K562 (cell line): ENCODE data around the gene HOXD13. TPM values are rescaled to one million over a fixed set of nuclear protein-coding genes. Genes with fewer than 3 reads are reported as not detected.

ENCODE experiments used
- ATAC-seq: fragments of 200-7000 bp; cut with Tn5 transposase; 3 replicates; pipeline ENCODE4 v1.9.1; 2020; ENCODE audit warnings: moderate library complexity
- BruUV-seq: library from RNA; stranded (reverse); fragments of 400-500 nt; replicated peaks from 2 replicates; lab custom pipeline; 2021; lab: Mats Ljungman, UMichigan
- CTCF ChIA-PET: fragments of 300-600 bp; formaldehyde crosslinking; extraction: SDS; loops from one replicate; lab custom pipeline; 2021; ENCODE audit warnings: low intra/inter-chr PET ratio; lab: Yijun Ruan, JAX
- POLR2A ChIA-PET: fragments of 300-600, 350-650 bp; sonication (Branson Sonifier 250); formaldehyde crosslinking; extraction: SDS; loops from one replicate; lab custom pipeline; 2021; ENCODE audit warnings: antibody characterized with exemption, inconsistent platforms; lab: Yijun Ruan, JAX
- DNase-seq, 4 experiments: peaks; one replicate each; pipeline versions ENCODE4 v3.0.0 to v3.0.0-alpha.2; 2011 to 2018; ENCODE audit warnings: low spot score in 3 of 4, mixed read lengths in 3 of 4; ENCODE audit errors: extremely low read depth in 1 of 4
- FAIRE-seq: peaks from 2 replicates; lab custom pipeline; 2011; peaks lifted over from hg19 to GRCh38; lab: Jason Lieb, UNC
- H2AFZ ChIP-seq: 2 replicates; pipeline ENCODE4 v1.6.0; 2011; ENCODE audit warnings: low read depth, low read length, control low read depth, inconsistent platforms
- H3K27ac ChIP-seq: fragments of 200-600 bp; 3 replicates; pipeline ENCODE4 v1.8.0; 2011; ENCODE audit warnings: low read depth, mild to moderate bottlenecking, control low read depth, inconsistent platforms, low read length, moderate library complexity, mixed read lengths; ENCODE audit errors: extremely low read depth
- H3K27me3 ChIP-seq, 2 experiments: fragments of 300-600 bp in 1 of 2; 2 replicates in 1 of 2; 3 replicates in 1 of 2; pipeline versions ENCODE4 v1.6.0 to v1.8.0; 2011; ENCODE audit warnings: inconsistent platforms in 2 of 2, low read length in 2 of 2, mild to moderate bottlenecking in 1 of 2, mixed read lengths in 1 of 2, moderate library complexity in 1 of 2; ENCODE audit not compliant: control insufficient read depth in 2 of 2, insufficient read depth in 2 of 2
- H3K36me3 ChIP-seq: fragments of 300-600 bp; 3 replicates; pipeline ENCODE4 v1.8.0; 2011; ENCODE audit warnings: mild to moderate bottlenecking, low read length, inconsistent platforms; ENCODE audit not compliant: control insufficient read depth, insufficient read depth
- H3K4me1 ChIP-seq, 2 experiments: fragments of 200-600 bp in 1 of 2; replicated peaks in 1 of 2; 2 replicates in 1 of 2; 3 replicates in 1 of 2; pipeline versions ENCODE4 v1.5.1 to v1.8.0; 2011; ENCODE audit warnings: inconsistent platforms in 2 of 2, low read length in 2 of 2, mild to moderate bottlenecking in 1 of 2, mixed read lengths in 1 of 2, moderate library complexity in 1 of 2; ENCODE audit not compliant: control insufficient read depth in 2 of 2, insufficient read depth in 2 of 2
- H3K4me2 ChIP-seq: 2 replicates; pipeline ENCODE4 v1.6.1; 2011; ENCODE audit warnings: low read length, control low read depth, inconsistent platforms, mixed read lengths; ENCODE audit not compliant: insufficient read depth
- H3K4me3 ChIP-seq: fragments of 200-600 bp; sonication (generic), shearing (Covaris generic); 2 replicates; pipeline ENCODE4 v1.5.1; 2016; ENCODE audit warnings: control low read depth, inconsistent platforms
- H3K79me2 ChIP-seq: fragments of 200-600 bp; 3 replicates; pipeline ENCODE4 v1.8.0; 2011; ENCODE audit warnings: low read length, inconsistent platforms; ENCODE audit not compliant: control insufficient read depth, insufficient read depth
- H3K9ac ChIP-seq, 2 experiments: 2 replicates each; pipeline versions ENCODE4 v1.6.0 to v1.6.1; 2011; ENCODE audit warnings: low read depth in 2 of 2, low read length in 2 of 2, control low read depth in 1 of 2, inconsistent platforms in 1 of 2, mild to moderate bottlenecking in 1 of 2, mixed read lengths in 1 of 2; ENCODE audit not compliant: insufficient read depth in 1 of 2
- H3K9me1 ChIP-seq: one replicate; pipeline ENCODE4 v1.6.0; 2011; ENCODE audit warnings: inconsistent platforms, mild to moderate bottlenecking, low read length, moderate library complexity; ENCODE audit not compliant: control insufficient read depth, insufficient read depth
- H3K9me3 ChIP-seq: replicated peaks from 2 replicates; pipeline ENCODE4 v1.5.1; 2011; ENCODE audit warnings: low read depth, low read length, inconsistent platforms; ENCODE audit not compliant: control insufficient read depth, insufficient read depth
- H4K20me1 ChIP-seq: replicated peaks from 2 replicates; pipeline ENCODE4 v1.6.1; 2011; ENCODE audit warnings: low read length, inconsistent platforms, mixed read lengths; ENCODE audit not compliant: control insufficient read depth, insufficient read depth
- BRCA1 ChIP-seq, 2 experiments: fragments of 450-650 bp in 1 of 2; sonication (generic) in 1 of 2; formaldehyde crosslinking in 1 of 2; IDR thresholded peaks; 2 replicates each; pipeline versions ENCODE4 v1.5.0 to v1.6.1; 2017 to 2020; ENCODE audit warnings: mild to moderate bottlenecking in 1 of 2, missing genetic modification reagents in 1 of 2
- EP400 ChIP-seq: fragments of 450-650 bp; IDR thresholded peaks from 2 replicates; pipeline ENCODE4 v1.6.1; 2017; ENCODE audit warnings: antibody characterized with exemption, mild to moderate bottlenecking, moderate library complexity
- MEF2D ChIP-seq: conservative IDR thresholded peaks from 2 replicates; pipeline ENCODE4 v1.6.1; 2016; ENCODE audit warnings: low read depth, missing genetic modification characterization, missing compliant biosample characterization
- MLX ChIP-seq, 2 experiments: fragments of 450-650 bp in 1 of 2; sonication (generic) in 1 of 2; formaldehyde crosslinking; conservative IDR thresholded peaks; 2 replicates each; pipeline versions ENCODE4 v1.4.0 to v1.8.1; 2020 to 2022; ENCODE audit warnings: mild to moderate bottlenecking in 1 of 2, missing genetic modification reagents in 1 of 2
- RAD21 ChIP-seq, 2 experiments: fragments of 250-450 bp in 1 of 2; fragments of 450-650 bp in 1 of 2; sonication (Bioruptor Pico) in 1 of 2; formaldehyde crosslinking in 1 of 2; IDR thresholded peaks in 1 of 2; conservative IDR thresholded peaks in 1 of 2; 2 replicates each; pipeline versions ENCODE4 v1.4.0 to v1.8.0; 2020 to 2022; ENCODE audit warnings: mild to moderate bottlenecking in 2 of 2, moderate library complexity in 1 of 2
- RB1 ChIP-seq: fragments of 450-650 bp; IDR thresholded peaks from 2 replicates; pipeline ENCODE4 v1.6.1; 2017; ENCODE audit warnings: low read depth, mild to moderate bottlenecking
- RCOR1 ChIP-seq, 2 experiments: IDR thresholded peaks; 2 replicates each; pipeline ENCODE4 v1.6.1; 2012; ENCODE audit warnings: low read depth in 2 of 2, low read length in 2 of 2, borderline replicate concordance in 1 of 2, improper control_type of control experiment in 1 of 2
- REST ChIP-seq, 2 experiments: fragments of 450-650 bp; formaldehyde crosslinking in 1 of 2; IDR thresholded peaks; 2 replicates each; pipeline versions ENCODE4 v1.4.0 to v1.6.1; 2014 to 2020; ENCODE audit warnings: mild to moderate bottlenecking in 2 of 2, borderline replicate concordance in 1 of 2, low read depth in 1 of 2
- STAG1 ChIP-seq: sonication (generic); formaldehyde crosslinking; IDR thresholded peaks from 2 replicates; pipeline ENCODE4 v1.5.0; 2020; ENCODE audit warnings: missing genetic modification reagents, borderline replicate concordance
- ZSCAN29 ChIP-seq: fragments of 450-650 bp; IDR thresholded peaks from 2 replicates; pipeline ENCODE4 v1.6.1; 2017
- WGBS: fragments of 100-300 bp; shearing (Covaris generic); methylation state at CpG from one replicate; pipeline ENCODE4 v1.1.6; 2016; ENCODE audit warnings: low coverage, mixed read lengths; ENCODE audit not compliant: insufficient coverage; ENCODE audit errors: missing lambda C conversion rate; 5-methylcytosine and 5-hydroxymethylcytosine counted together
- in situ Hi-C: fragments of 300-500 bp; cut with MboI; formaldehyde crosslinking; loops from 4 replicates; pipeline ENCODE4 v1.15.0; 2018; ENCODE audit warnings: inconsistent platforms, mixed read lengths
- intact Hi-C: fragments of 100-400 bp; cut with micrococcal nuclease; formaldehyde crosslinking; loops from 2 replicates; pipeline ENCODE4 v1.14.2; 2022
- polyA plus RNA-seq, 8 experiments: library from polyadenylated mRNA; depleted of rRNA in 4 of 8; stranded (reverse) in 5 of 8; unstranded in 3 of 8; fragments of >200 nt; fragmentation: Nextera tagmentation in 2 of 8; fragmentation: Illumina TruSeq in 1 of 8; extraction: Ambion mirVana in 2 of 8; extraction: Trizol in 1 of 8; gene quantifications; 2 replicates each; pipeline versions ENCODE4 v1.2.1 to v1.2.3, GENCODE V29; 2011 to 2014; ENCODE audit warnings: inconsistent platforms in 1 of 8, missing spikeins in 1 of 8
- total RNA-seq, 7 experiments: library from RNA; depleted of rRNA in 6 of 7; stranded (reverse); fragments of >200 nt in 6 of 7; fragmentation: Illumina TruSeq in 2 of 7; extraction: Trizol in 2 of 7; gene quantifications; 2 replicates each; pipeline versions ENCODE4 v1.2.1 to v1.2.3, GENCODE V29; 2011 to 2021; ENCODE audit warnings: low replicate concordance in 1 of 7

The HOXD13 gene
- total and polyA plus RNA-seq, 9 of the 15 experiments (the other 6 are each of a cell fraction or from before 2014, with no cell fraction given): 0.03 to 0.04 TPM; not detected in 7

GRCh38 chr2:176088048-176088936 lies 4.2 kb upstream of the HOXD13 start:
- Histone ChIP-seq H3K4me1 (peaks cover 0 to 29% of the 10 kb centered on the region in 2 experiments; a peak in 2 of 5 replicates), H4K20me1 (peaks cover 5% of the 10 kb centered on the region; the same call in 1 of the 2 replicates), H3K4me3 (no peak overlapping the region), H2AFZ (peak overlapping the region; percentile 72), H3K27me3 (peaks cover 70 to 86% of the 10 kb centered on the region in 2 experiments), H3K9ac (0 out of 4 replicates have a peak overlapping the region, but pooled peaks of 1 of the 2 experiments have one; percentile 31), H3K9me1 (no peaks in the 10 kb centered on the region), H3K4me2 (peak overlapping the region; percentile 30; the same call in 1 of the 2 replicates), H3K36me3 (no peaks in the 10 kb centered on the region), H3K9me3 (no peaks in the 10 kb centered on the region; the same call in 1 of the 2 replicates), H3K79me2 (no peaks in the 10 kb centered on the region), H3K27ac (no peak overlapping the region)
- CTCF ChIA-PET: interaction anchor here (1.0 to 1.5 kb wide), 4 partner anchors 10 to 722 kb away, joined by 3 to 8 read pairs (median 4); no protein-coding TSS in a partner anchor
- POLR2A ChIA-PET: interaction anchor here (0.6 kb wide), 1 partner anchor 162 kb away, joined by 3 read pairs; no protein-coding TSS in a partner anchor
- BruUV-seq: no TSS peak
- intact Hi-C loops (no loop called here), in situ Hi-C loops (loop anchor here (10.0 to 25.0 kb wide), 2 partner anchors 663 to 1051 kb away; no protein-coding TSS in a partner anchor)
- DNase-seq: peak; percentile 39 to 71 (median 56)
- no peak for FAIRE-seq
- peak; percentile 93 for ATAC-seq
- WGBS: 15% methylated on average over 48 of the region's 49 CpGs
- TF ChIP-seq RB1 (peak; percentile 26; the same call in 1 of the 2 replicates), MLX (CRISPR knock-in tag; conservative IDR thresholded peaks at IDR 0.05) (no peak), MEF2D (tag) (no peak), STAG1 (CRISPR knock-in tag) (peak; percentile 71; the same call in 1 of the 2 replicates), EP400 (no peak), ZSCAN29 (peak; percentile 95), REST (IDR thresholded peaks at IDR 0.05; ENCODE audit: borderline replicate concordance) (peak; percentile 55; the same call in 1 of the 2 replicates), REST (CRISPR knock-in tag; IDR thresholded peaks at IDR 0.05; ENCODE audit: low read depth) (no peak), RCOR1 (IDR thresholded peaks at IDR 0.05; ENCODE audit: borderline replicate concordance in 1 of 2, low read depth in 2 of 2, low read length in 2 of 2) (0 out of 4 replicates have a peak, but pooled peaks of 1 of the 2 experiments have one; percentile 31), RAD21 (CRISPR knock-in tag; conservative IDR thresholded peaks at IDR 0.05 in 1 of 2, IDR thresholded peaks at IDR 0.05 in 1 of 2) (peak; percentile 79 to 82), BRCA1 (IDR thresholded peaks at IDR 0.05) (no peak), BRCA1 (CRISPR knock-in tag; IDR thresholded peaks at IDR 0.05) (no peak)
